Nephron (organoid): Measurements from ENCODE around the gene KLF3.
A peak's percentile ranks its signal among the peaks of the same experiment; 100 is the strongest.

Experiments used
- H3K27ac Mint-ChIP-seq, 3 experiments: 2 replicates each; pipeline ENCODE4 v1.8.0; 2020; ENCODE audit warnings: mixed read lengths in 3 of 3, mild to moderate bottlenecking in 2 of 3, moderate library complexity in 1 of 3
- H3K27me3 Mint-ChIP-seq: 2 replicates; pipeline ENCODE4 v1.8.0; 2021; ENCODE audit warnings: low read depth, mild to moderate bottlenecking, moderate library complexity, mixed read lengths
- H3K36me3 Mint-ChIP-seq: 2 replicates; pipeline ENCODE4 v1.8.0; 2020; ENCODE audit warnings: low read depth, mixed read lengths
- H3K4me1 Mint-ChIP-seq: 2 replicates; pipeline ENCODE4 v1.8.0; 2020; ENCODE audit warnings: mixed read lengths
- H3K4me3 Mint-ChIP-seq, 3 experiments: 2 replicates each; pipeline ENCODE4 v1.8.0; 2020; ENCODE audit warnings: mild to moderate bottlenecking in 3 of 3, mixed read lengths in 3 of 3, moderate library complexity in 2 of 3
- H3K9me3 Mint-ChIP-seq: 2 replicates; pipeline ENCODE4 v1.8.0; 2020; ENCODE audit warnings: mixed read lengths
- TF ChIP-seq, protein P1 (sequence below), 3 experiments: fragments of 200-600 bp; sonication (generic); IDR thresholded peaks; one replicate each; pipeline ENCODE4 v1.5.0; 2021; ENCODE audit warnings: antibody characterized with exemption in 3 of 3; ENCODE audit not compliant: unreplicated experiment in 3 of 3

KLF3 gene

DNA sequence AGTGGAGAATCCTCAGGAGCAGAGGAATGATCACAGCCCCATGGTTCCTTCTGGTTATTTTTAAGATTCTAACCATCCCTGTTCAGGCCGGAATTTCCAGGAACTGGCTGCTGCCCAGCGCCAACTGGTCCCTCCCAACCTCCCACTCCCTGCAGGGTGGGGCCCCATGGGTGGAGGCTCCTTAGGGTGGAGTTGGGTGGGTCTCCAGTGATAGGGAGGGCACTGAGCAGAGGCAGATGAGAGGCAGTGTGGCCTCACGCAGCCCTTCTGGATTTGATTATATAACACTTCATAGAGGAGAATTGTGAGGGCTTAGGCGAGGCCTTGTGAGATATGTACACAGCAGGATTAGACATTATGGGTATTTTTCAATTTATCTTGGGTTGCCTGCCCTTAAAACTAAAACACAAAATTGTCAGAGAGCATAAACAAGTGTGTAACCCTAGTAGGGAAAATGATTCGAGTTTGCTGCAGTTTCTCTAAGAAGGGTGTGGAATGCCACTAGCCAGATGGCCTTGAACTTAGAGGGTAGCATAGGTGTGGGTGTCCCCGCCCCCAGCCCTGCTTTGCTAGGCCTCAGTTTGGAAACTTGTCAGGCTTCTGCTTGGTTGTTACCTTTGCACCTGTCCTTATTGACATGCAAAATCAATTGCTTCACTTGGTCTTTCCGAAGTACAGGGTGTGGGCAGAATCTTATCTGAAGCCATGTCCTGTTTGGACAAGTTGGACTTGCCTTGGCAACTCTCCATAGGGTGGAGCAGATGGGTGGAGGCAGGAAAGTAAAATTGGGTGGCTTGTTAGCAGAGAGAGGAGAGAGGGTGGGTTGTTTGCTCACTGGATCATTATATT, 9.4 kb downstream of the KLF3 start:
- H3K4me1 Mint-ChIP-seq = peaks cover 86% of the 10 kb centered on the region
- TF ChIP-seq, protein P1, sequence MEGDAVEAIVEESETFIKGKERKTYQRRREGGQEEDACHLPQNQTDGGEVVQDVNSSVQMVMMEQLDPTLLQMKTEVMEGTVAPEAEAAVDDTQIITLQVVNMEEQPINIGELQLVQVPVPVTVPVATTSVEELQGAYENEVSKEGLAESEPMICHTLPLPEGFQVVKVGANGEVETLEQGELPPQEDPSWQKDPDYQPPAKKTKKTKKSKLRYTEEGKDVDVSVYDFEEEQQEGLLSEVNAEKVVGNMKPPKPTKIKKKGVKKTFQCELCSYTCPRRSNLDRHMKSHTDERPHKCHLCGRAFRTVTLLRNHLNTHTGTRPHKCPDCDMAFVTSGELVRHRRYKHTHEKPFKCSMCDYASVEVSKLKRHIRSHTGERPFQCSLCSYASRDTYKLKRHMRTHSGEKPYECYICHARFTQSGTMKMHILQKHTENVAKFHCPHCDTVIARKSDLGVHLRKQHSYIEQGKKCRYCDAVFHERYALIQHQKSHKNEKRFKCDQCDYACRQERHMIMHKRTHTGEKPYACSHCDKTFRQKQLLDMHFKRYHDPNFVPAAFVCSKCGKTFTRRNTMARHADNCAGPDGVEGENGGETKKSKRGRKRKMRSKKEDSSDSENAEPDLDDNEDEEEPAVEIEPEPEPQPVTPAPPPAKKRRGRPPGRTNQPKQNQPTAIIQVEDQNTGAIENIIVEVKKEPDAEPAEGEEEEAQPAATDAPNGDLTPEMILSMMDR (IDR thresholded peaks at IDR 0.05; ENCODE audit: unreplicated experiment in 3 of 3) = no peak
- peaks cover 11% of the 10 kb centered on the region for H3K36me3 Mint-ChIP-seq
- peak overlapping the region; percentile 85 to 90 (median 90) for H3K27ac Mint-ChIP-seq
- H3K4me3 Mint-ChIP-seq = peak overlapping the region; percentile 46 to 67 (median 66)
- no peaks in the 10 kb centered on the region for H3K9me3 Mint-ChIP-seq
- no peaks in the 10 kb centered on the region for H3K27me3 Mint-ChIP-seq

DNA sequence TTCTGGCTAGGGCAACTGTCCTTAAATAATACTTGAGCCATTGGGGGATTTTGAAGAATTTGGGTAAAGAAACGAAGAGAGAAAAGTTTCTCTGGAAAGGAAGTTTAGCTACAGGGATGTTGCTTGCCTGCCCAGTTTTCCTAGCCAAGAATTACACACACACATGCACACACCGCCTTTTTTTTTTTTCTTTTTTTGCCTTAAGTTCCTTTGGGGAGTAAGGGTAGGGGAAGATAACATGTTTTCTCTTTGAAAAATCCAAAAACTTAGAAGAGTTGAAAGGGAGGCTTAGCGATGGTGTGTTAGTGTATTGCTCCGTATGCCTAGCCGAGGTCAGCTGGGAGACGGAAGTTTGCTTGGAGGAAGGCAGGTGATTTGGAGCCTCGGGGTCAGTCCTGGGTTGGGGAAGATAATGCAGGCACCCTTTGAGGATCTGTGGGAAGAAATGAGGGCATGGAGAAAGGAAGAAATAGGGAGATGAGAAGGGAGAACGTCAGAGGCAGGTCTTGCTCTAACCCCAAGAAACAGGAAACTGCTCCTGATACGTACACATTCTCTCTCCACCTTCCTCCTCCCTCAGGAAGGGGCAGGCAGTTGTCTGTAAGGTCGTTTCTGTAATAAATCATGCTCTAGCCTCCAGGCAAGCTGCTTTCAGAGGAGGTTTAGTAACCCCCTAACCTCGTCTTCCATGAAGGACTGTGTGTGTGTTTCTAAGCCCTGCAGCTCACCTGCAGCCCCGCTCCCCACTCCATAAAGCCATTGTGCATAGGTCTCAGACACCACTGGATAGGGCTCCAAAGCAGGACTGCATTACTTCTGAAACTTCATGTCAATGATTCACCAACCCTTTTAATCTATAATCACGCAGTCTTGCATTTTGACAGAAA, 10.5 kb downstream of the KLF3 start:
- H3K27ac Mint-ChIP-seq = peak overlapping the region; percentile 85 to 90 (median 90)
- H3K27me3 Mint-ChIP-seq = no peaks in the 10 kb centered on the region
- H3K9me3 Mint-ChIP-seq = no peaks in the 10 kb centered on the region
- H3K36me3 Mint-ChIP-seq = peaks cover 22% of the 10 kb centered on the region
- H3K4me3 Mint-ChIP-seq = peak overlapping the region; percentile 42 to 67 (median 66)
- TF ChIP-seq, protein P1 (IDR thresholded peaks at IDR 0.05; ENCODE audit: unreplicated experiment in 3 of 3) = no peak
- peaks cover 86% of the 10 kb centered on the region for H3K4me1 Mint-ChIP-seq

DNA sequence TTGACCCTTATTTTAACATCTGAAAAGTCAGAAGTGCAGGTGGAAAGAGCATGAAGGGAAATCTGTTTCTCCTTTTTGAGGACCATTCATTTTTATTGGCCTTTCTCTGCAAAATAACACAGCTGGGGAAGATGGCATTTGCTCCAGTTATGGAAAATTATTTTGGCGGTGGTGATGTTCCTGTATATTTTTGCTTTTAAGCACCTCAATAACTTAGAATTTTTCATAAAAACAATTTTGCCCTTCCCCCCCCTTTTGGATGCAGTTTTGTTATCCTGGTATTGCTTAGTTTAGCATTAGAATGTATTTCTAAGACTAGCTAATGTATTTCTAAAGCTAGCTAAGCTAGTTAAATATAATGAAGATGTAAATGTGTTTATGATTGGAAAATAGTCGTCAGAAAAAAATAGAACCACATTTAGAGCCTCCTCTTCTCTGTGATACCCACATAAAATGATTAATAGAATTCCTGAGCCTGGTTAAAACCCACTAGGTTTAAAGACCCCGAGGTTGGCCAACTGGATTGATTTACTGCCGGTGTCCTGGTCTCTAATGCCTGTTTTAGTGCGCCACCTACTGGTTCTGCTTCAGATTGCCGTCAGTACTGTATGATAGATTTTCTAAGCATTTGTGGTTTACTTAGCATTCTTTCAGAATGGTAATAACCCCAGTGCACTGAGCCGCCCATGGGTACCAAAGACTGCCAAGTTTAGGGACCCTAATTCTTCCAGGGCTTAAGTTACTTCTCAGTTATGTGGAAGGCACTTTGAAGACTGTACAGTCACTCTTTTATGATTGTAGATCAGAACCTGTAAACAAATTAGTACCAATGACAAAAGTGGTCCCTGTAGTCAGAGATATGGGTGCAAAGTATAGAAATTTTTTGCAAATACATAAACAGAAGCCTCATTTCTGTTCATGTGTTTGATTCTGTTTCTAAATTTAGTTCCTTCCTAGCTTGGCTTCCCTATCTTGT, 11.4 kb downstream of the KLF3 start:
- TF ChIP-seq, protein P1 (IDR thresholded peaks at IDR 0.05; ENCODE audit: unreplicated experiment in 3 of 3) = peak; percentile 87 to 97 (median 92)
- Mint-ChIP-seq H3K27me3 (no peaks in the 10 kb centered on the region), H3K4me1 (peaks cover 84% of the 10 kb centered on the region), H3K4me3 (peak overlapping the region; percentile 66 to 78 (median 67)), H3K36me3 (peaks cover 28% of the 10 kb centered on the region), H3K9me3 (no peaks in the 10 kb centered on the region), H3K27ac (peak overlapping the region; percentile 85 to 90 (median 90))

DNA sequence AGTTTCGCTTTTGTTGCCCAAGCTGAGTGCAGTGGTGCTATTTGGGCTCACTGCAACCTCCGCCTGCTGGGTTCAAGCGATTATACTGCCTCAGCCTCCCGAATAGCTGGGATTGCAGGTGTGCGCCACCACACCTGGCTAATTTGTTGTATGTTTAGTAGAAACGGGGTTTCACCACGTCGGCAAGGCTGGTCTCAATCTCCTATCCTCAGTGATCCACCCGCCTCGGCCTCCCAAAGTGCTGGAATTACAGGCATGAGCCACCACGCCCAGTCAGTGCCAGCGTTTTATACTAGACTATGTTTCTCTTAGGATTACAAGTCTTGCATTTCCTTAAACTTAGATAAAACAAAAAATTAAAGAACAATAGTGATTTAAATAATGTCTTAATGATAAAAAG, 13.0 kb downstream of the KLF3 start:
- peaks cover 79% of the 10 kb centered on the region for H3K4me1 Mint-ChIP-seq
- no peaks in the 10 kb centered on the region for H3K27me3 Mint-ChIP-seq
- H3K9me3 Mint-ChIP-seq = no peaks in the 10 kb centered on the region
- peak overlapping the region in 1 of 3 experiments; percentile 80 for H3K27ac Mint-ChIP-seq
- no peak overlapping the region for H3K4me3 Mint-ChIP-seq
- TF ChIP-seq, protein P1 (IDR thresholded peaks at IDR 0.05; ENCODE audit: unreplicated experiment in 3 of 3) = no peak
- H3K36me3 Mint-ChIP-seq = peaks cover 42% of the 10 kb centered on the region

DNA sequence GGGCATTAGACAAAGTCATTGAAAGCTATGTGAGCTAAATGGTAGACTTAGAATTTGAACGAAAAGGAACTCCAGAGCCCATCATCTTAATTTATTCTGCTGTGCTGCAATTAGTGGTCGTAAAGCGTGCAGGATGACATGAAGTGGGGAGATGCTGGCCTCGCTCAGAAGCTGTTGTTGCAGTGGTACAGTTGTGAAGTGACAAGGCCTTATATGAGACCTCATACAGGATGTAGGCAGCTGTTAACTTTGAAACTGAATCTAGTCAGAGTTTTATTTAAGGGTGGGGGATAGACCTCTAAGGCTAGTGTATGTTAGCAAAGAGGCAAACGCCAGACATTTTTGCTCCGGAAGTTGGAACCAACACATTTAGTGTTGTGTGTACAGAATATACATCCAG, 13.4 kb downstream of the KLF3 start:
- TF ChIP-seq, protein P1 (IDR thresholded peaks at IDR 0.05; ENCODE audit: unreplicated experiment in 3 of 3) = no peak
- H3K36me3 Mint-ChIP-seq = peaks cover 45% of the 10 kb centered on the region

More for the DNA sequence above, 13.4 kb downstream of the KLF3 start:
- Mint-ChIP-seq H3K4me3 (no peak overlapping the region), H3K4me1 (peaks cover 75% of the 10 kb centered on the region), H3K27me3 (no peaks in the 10 kb centered on the region), H3K27ac (peak overlapping the region; percentile 12 to 80 (median 23)), H3K9me3 (no peaks in the 10 kb centered on the region)
